Liver (tissue), 3 donors: ENCODE measurements around the gene CASP8AP2.

Experiments
- GABPA ChIP-seq, 2 donors: IDR thresholded peaks in 1 of 2; conservative IDR thresholded peaks in 1 of 2; 2 replicates each; pipeline ENCODE4 v1.6.1; 2016; ENCODE audit warnings: antibody characterized with exemption in 2 of 2, mild to moderate bottlenecking in 1 of 2, moderate library complexity in 1 of 2
- HNF4G ChIP-seq: IDR thresholded peaks from 2 replicates; pipeline ENCODE4 v1.6.1; 2016; ENCODE audit warnings: antibody characterized with exemption
- NR2F2 ChIP-seq: IDR thresholded peaks from 2 replicates; pipeline ENCODE4 v1.6.1; 2016; ENCODE audit warnings: antibody characterized with exemption
- RAD21 ChIP-seq, 2 donors: IDR thresholded peaks; 2 replicates each; pipeline ENCODE4 v1.6.1; 2016; ENCODE audit warnings: antibody characterized with exemption in 2 of 2, mild to moderate bottlenecking in 2 of 2
- RXRA ChIP-seq, 2 donors: IDR thresholded peaks; 2 replicates each; pipeline ENCODE4 v1.6.1; 2017 to 2018; ENCODE audit warnings: antibody characterized with exemption in 2 of 2, mild to moderate bottlenecking in 1 of 2
- SP1 ChIP-seq: IDR thresholded peaks from 2 replicates; pipeline ENCODE4 v1.6.1; 2018; ENCODE audit warnings: antibody characterized with exemption, mild to moderate bottlenecking
- TAF1 ChIP-seq: conservative IDR thresholded peaks from 2 replicates; pipeline ENCODE4 v1.6.1; 2016; ENCODE audit warnings: antibody characterized with exemption, mild to moderate bottlenecking
- TF ChIP-seq, protein P1 (sequence below): fragments of 150-350 bp; IDR thresholded peaks from 2 replicates; pipeline ENCODE4 v1.5.1; 2017; ENCODE audit warnings: improper control_type of control experiment, low read depth, low read length; ENCODE audit not compliant: missing input control
- TF ChIP-seq, protein P2 (sequence below): IDR thresholded peaks from 2 replicates; pipeline ENCODE4 v1.6.1; 2016; ENCODE audit warnings: antibody characterized with exemption
- TF ChIP-seq, protein P3 (sequence below): IDR thresholded peaks from 2 replicates; pipeline ENCODE4 v1.6.1; 2016; ENCODE audit warnings: antibody characterized with exemption
- TF ChIP-seq, protein P4 (sequence below): IDR thresholded peaks from 2 replicates; pipeline ENCODE4 v1.6.1; 2016; ENCODE audit warnings: antibody characterized with exemption, mild to moderate bottlenecking
- donor health status: healthy.
- donor health status: healthy.

DNA sequence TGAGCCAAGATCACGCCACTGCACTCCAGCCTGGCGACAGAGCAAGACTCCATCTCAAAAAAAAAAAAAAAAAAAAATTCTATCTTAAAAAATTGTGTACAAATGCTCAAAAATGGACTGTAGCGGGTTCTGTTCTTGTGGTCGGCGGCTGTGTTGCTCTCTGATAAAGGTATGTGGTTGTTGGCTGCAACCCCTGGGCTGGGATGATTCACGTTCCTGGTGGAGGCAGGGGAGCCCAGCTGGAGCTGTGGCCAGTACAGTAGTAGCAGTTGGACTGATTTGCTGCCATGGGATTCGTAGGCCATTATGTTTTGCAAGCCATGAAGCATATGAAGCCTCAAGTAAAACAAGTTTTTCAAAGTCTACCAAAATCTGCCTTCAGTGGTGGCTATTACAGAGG, 32.4 kb upstream of the CASP8AP2 start:
- TF ChIP-seq SP1, result no peak
- TF ChIP-seq, protein P1, sequence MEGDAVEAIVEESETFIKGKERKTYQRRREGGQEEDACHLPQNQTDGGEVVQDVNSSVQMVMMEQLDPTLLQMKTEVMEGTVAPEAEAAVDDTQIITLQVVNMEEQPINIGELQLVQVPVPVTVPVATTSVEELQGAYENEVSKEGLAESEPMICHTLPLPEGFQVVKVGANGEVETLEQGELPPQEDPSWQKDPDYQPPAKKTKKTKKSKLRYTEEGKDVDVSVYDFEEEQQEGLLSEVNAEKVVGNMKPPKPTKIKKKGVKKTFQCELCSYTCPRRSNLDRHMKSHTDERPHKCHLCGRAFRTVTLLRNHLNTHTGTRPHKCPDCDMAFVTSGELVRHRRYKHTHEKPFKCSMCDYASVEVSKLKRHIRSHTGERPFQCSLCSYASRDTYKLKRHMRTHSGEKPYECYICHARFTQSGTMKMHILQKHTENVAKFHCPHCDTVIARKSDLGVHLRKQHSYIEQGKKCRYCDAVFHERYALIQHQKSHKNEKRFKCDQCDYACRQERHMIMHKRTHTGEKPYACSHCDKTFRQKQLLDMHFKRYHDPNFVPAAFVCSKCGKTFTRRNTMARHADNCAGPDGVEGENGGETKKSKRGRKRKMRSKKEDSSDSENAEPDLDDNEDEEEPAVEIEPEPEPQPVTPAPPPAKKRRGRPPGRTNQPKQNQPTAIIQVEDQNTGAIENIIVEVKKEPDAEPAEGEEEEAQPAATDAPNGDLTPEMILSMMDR, result no peak
- no peak for TF ChIP-seq TAF1
- TF ChIP-seq GABPA (IDR thresholded peaks at IDR 0.05 in 1 of 2, conservative IDR thresholded peaks at IDR 0.05 in 1 of 2), result no peak
- TF ChIP-seq, protein P2, sequence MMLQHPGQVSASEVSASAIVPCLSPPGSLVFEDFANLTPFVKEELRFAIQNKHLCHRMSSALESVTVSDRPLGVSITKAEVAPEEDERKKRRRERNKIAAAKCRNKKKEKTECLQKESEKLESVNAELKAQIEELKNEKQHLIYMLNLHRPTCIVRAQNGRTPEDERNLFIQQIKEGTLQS, result no peak
- no peak for TF ChIP-seq RAD21 (IDR thresholded peaks at IDR 0.05)
- TF ChIP-seq RXRA (IDR thresholded peaks at IDR 0.05), result no peak
- no peak for TF ChIP-seq HNF4G
- no peak for TF ChIP-seq NR2F2
- TF ChIP-seq, protein P3, sequence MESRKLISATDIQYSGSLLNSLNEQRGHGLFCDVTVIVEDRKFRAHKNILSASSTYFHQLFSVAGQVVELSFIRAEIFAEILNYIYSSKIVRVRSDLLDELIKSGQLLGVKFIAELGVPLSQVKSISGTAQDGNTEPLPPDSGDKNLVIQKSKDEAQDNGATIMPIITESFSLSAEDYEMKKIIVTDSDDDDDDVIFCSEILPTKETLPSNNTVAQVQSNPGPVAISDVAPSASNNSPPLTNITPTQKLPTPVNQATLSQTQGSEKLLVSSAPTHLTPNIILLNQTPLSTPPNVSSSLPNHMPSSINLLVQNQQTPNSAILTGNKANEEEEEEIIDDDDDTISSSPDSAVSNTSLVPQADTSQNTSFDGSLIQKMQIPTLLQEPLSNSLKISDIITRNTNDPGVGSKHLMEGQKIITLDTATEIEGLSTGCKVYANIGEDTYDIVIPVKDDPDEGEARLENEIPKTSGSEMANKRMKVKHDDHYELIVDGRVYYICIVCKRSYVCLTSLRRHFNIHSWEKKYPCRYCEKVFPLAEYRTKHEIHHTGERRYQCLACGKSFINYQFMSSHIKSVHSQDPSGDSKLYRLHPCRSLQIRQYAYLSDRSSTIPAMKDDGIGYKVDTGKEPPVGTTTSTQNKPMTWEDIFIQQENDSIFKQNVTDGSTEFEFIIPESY, result no peak
- TF ChIP-seq, protein P4, sequence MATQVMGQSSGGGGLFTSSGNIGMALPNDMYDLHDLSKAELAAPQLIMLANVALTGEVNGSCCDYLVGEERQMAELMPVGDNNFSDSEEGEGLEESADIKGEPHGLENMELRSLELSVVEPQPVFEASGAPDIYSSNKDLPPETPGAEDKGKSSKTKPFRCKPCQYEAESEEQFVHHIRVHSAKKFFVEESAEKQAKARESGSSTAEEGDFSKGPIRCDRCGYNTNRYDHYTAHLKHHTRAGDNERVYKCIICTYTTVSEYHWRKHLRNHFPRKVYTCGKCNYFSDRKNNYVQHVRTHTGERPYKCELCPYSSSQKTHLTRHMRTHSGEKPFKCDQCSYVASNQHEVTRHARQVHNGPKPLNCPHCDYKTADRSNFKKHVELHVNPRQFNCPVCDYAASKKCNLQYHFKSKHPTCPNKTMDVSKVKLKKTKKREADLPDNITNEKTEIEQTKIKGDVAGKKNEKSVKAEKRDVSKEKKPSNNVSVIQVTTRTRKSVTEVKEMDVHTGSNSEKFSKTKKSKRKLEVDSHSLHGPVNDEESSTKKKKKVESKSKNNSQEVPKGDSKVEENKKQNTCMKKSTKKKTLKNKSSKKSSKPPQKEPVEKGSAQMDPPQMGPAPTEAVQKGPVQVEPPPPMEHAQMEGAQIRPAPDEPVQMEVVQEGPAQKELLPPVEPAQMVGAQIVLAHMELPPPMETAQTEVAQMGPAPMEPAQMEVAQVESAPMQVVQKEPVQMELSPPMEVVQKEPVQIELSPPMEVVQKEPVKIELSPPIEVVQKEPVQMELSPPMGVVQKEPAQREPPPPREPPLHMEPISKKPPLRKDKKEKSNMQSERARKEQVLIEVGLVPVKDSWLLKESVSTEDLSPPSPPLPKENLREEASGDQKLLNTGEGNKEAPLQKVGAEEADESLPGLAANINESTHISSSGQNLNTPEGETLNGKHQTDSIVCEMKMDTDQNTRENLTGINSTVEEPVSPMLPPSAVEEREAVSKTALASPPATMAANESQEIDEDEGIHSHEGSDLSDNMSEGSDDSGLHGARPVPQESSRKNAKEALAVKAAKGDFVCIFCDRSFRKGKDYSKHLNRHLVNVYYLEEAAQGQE, result no peak
